HL-60/S4 (cell line): ENCODE results near the gene TIPARP.

ENCODE experiments used
- in situ Hi-C: fragments of 300-500 bp; cut with MboI; formaldehyde crosslinking; loops from 2 replicates; pipeline ENCODE4 v1.14.3; 2022; ENCODE audit warnings: low sequenced_read_pairs

TIPARP gene

DNA sequence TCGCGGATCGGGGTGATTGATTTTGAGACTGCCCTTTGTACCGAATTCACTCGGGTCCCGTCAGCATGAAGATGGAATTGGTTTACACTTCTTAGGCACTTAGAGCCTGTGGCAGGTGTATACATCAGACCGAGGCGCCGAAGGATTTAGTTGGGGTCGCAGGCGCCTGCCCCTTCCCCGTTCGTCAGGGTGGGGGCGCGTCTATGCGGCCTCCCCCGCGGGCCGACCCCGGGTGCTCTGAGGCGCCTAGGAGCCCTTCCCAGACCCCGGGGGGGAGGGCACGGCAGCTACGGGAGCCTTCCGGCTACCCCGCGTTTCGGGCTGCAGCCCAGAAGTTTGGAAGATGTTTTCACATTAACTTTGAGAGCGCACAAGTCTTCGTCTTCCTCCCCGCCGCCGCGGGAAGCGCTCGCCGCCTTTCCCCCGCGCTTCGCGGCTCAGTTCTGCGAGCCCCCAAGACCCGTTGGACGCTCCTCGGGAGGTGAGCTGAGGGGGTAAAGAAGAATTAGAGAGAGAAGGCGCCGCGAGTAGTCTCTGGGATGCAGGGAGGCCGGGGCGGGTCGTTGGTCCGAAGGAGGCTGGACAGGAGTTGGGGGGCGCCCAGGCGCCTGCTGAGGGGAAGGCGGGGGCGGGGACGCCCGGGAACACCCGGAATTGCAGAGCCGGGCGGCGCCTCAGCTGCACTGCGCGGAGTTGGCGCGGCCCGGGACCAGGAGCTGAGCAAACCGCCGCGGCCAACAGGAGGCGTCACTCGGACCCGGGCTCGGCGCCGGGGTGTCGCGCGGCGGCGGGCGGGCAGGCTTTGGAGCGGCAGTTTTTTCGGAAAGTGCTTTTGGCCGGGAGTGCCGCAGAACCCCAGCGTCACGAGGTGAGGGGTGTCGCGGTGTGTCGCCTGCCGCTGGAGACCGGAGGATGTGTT lies 780 bp downstream of the TIPARP start:
- in situ Hi-C loops: loop anchor here (25.0 kb wide), 1 partner anchor 412 kb away; no protein-coding TSS in a partner anchor

DNA sequence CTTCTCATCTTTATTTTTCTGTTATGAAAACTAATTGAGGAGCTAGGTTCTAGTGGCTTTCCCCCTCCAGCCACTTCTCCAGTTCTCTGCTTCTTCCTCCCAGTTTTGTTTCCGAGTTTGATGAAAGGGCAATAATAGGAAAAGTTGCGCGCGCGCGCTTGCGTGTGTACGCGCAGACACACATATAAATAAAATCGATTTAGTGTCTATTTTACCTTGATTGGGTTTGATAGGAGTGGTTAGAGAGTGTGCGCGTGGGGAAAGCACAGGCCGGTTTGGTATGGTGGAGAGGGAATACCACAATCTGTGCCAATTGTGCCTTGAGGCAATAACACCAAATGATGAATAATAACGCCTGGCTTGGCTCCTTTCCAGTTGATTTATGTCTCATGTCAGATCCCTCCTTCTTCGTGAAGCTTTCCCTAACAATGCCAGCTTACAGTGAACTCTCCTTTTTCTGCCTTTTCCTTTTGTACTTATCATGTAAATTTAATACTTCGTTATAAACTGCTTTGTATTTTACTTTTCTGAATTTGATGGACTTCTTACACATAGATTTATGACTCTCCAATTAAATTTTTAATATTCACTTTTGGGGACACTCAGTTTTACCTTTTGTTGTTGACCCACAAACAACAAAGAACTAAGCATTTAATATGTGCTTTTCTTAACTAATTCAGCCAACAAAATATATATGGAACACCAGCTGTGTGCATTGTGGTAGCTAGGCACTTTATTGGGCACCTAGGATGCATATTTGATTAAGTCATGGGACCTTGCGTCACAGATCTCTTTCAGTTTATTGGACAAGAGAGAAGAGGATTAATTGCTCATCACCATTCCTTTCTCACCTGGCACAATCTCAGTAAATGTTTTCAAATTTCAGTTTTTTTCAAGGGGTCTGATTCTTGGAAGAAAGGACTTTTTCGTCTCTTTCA lies 1.7 kb downstream of the TIPARP start:
- in situ Hi-C loops: no loop called here

DNA sequence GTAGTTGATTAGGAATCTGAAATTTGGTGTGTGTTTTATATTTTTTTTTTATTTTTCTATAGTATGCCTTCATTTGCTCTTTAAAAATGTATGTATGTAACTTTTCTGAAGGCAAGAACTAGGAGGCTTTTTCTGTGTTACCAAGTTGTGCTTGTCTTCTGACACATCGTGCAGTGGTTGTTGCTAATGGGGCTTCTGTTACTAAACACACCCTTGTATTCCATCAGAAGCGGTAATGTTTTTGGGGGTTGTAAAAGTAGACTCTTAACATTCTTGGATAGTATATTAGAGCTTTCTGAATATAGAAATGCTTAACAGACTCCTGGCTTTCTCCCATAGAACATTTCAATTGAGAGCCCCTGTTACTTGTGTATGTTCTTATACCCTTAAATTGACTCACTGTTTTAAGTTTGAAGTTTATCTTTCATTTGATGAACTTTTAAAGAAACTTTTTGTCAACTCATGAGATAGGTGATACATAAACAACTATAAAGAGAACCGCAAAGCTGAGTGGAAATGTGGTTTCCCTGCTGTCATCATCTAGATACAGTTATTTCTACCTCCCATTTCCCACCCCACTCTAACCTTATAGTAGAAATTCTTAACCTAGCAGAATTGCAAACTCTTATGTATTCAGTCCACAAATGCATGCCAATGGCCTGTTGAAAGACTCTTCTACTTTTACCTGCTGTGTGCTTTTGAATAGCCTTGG lies 2.5 kb downstream of the TIPARP start:
- in situ Hi-C loops: no loop called here

DNA sequence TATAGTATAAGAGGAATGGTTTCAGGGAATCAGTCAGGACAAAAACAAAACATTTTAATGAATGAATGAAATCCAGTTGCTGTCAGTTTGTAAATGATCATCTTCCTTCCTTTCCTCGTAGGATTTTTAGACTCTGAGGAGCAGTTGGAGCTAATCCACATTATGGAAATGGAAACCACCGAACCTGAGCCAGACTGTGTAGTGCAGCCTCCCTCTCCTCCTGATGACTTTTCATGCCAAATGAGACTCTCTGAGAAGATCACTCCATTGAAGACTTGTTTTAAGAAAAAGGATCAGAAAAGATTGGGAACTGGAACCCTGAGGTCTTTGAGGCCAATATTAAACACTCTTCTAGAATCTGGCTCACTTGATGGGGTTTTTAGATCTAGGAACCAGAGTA lies 3.1 kb downstream of the TIPARP start:
- in situ Hi-C loops: no loop called here

DNA sequence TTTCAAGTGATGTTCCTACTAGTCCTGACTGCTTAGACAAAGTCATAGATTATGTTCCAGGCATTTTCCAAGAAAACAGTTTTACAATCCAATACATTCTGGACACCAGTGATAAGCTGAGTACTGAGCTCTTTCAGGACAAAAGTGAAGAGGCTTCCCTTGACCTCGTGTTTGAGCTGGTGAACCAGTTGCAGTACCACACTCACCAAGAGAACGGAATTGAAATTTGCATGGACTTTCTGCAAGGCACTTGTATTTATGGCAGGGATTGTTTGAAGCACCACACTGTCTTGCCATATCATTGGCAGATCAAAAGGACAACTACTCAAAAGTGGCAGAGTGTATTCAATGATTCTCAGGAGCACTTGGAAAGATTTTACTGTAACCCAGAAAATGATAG lies 3.8 kb downstream of the TIPARP start:
- in situ Hi-C loops: no loop called here

DNA sequence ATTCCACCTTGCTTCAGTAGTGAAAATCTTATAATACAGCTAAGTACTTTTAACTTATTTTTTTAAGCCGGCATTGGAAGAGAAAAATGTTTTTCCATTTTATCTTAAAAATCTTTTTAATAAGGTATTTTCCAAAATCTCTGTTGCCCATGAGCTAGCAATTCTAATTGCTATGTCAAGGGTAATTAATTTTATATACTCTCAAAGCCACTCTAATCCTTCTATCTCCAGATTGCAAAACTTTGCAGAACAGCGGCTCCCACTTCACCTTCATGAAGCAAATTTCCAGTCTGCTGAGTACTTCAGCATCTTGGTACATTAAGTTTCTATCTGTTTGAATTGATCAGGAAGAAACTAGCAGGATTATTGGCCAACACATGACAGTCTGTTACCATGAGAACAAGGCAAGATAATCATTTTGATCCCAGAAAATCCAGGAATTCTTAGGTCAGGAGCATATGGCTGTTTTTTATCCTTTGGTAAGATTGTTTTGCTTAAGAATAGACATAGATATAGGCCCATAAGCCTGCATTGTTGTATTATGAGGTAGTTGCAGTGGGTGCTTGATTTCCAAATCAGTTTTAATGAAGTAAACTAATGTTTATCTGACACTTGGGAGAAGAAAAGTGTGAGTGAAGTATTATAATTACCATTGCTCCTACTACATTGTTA lies 6.0 kb downstream of the TIPARP start:
- in situ Hi-C loops: no loop called here

DNA sequence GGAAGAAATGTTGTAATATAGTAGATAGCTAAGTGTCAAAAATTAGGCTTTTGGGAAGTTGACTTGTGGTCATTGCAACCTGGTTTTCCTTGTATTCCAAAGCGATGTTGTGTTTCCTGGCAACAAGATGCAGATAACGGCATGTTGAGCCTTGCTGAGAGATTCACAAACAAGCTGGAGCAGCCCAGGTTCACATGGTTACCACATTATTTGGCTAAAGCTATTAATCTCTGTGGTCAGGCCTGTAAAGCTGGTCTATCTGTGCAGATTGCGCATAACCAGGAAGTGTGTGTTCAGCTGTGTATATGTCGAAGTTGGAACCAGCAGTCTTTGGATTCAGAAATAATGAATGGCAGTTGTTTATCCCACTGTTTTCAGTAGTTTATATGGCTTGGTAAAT lies 6.6 kb downstream of the TIPARP start:
- in situ Hi-C loops: no loop called here

DNA sequence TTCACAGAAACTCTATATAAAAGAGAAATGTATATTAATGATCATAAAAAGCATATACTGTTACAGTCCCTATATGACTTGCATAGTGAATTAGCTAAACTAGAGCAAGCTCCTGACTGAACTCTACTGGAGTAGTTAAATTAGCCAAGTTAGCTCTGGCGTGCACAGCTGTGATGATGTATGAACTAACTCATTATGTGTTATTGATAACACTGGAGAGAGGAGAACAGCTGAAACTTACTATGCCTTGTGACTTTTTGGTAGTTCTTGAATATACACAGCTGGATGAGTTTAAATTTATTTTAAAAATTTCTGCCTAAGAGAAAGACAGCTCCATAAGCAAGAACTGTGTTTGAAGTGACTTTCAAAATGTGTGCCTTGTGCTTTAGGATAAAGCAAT lies 8.1 kb downstream of the TIPARP start:
- in situ Hi-C loops: no loop called here

DNA sequence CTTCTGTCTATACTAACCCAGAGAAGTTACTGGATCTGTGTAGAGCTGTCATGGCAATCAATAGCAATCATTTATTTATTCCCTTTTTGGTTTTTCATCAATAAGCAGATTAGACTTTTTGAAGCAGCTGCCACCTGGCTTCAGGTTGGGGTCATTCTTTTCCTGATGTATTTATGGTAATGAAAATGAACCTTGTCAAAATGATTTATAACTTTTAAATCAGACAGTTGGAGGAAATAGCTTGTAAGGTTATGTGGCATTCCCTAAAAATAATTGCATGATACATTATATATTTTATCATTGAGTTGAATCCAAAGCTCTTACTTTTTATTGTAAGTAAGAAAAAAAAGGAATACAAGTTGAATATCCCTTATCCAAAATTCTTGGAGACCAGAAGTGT lies 8.6 kb downstream of the TIPARP start:
- in situ Hi-C loops: no loop called here

DNA sequence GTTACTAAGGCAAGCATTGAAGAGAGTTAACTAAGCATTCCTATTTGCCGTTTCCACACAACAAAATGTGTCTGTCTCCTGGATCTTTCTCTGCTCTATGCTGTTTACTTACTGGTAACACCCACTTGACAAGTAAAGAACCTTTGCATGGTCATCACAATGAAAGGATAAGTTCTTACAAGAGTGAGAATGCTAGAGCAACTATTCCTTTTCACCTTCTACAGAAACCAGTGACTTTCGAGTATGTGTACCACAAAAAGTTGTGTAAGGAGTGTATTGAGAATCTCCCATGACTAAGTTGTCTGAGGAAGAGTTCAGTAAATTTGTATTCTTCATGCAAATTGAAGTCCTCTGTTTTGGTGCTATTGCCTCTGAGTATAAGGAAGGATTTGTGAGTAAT lies 10.8 kb downstream of the TIPARP start:
- in situ Hi-C loops: no loop called here

DNA sequence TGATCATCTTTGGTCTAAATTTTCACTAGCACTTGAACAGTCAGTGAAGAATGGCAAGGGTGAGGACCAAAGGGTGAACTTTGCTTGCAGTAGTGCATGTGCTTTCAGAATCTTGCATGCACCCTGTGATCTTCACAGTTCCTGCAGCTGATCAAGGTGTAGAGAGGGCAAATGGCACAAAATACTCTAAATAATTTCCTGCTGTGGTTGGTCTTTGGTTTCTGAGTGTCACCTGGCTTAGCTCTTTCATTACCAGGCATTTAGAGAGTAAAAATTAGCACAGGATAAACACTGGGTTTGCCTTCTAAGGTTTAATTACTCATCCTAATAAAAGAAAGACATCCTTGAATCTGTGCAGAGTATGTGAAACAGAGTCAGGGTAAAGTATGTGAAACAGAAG lies 11.4 kb downstream of the TIPARP start:
- in situ Hi-C loops: no loop called here

DNA sequence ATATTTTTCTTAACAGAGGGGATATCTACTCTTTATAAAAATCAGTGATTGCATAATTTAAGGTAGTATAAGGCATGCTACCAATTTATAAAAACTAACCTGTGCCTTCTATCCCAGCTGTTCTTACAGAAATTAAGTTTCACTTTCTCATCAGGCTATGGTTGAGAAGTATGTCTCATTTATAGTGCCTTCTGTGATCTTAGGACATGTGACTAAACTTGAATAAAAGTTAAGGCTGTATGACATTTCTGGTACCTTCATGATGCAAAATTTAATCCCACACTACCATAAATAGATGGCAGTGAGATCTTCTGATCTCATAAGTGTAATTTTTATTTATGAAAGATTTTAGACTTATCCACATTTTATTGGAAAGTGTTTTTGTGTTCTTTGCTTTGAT lies 12.6 kb downstream of the TIPARP start:
- in situ Hi-C loops: no loop called here

DNA sequence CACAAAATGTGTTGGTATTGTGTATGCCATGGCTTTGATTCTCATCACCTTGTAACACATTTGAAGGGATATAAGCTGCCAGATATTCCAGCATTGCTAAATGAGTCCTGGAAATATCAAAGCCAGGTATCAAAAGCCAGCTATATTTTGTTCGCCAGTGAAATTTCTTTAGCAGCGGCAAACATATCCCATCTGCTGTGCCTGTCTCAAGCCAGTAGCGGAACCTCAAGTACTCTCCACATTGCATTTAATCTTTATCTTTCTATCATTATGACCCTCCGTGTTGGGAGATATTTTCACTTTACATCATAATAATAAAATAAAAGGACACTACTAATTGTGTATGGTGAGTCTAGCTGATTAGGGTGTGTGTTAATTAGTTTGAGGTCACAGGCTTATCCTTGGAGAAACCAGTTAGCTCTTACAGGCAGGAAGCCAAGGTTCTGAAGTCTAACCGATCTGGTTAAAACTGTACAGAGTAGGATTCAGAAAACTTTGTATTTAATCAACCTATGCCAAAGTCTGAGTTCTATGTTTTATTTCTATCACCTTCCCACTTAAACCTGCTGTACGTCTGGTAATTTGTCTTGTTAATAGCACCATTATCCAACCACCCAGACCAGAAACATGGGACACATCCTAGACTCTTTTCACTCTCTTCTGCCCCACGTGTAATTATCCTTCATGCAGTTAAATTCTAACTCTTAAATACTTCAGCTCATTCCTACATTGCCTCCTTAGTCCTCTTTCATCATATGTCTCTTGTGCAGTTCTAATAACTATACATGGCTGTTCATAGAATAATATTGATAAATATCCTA lies 14.5 kb downstream of the TIPARP start:
- in situ Hi-C loops: no loop called here

DNA sequence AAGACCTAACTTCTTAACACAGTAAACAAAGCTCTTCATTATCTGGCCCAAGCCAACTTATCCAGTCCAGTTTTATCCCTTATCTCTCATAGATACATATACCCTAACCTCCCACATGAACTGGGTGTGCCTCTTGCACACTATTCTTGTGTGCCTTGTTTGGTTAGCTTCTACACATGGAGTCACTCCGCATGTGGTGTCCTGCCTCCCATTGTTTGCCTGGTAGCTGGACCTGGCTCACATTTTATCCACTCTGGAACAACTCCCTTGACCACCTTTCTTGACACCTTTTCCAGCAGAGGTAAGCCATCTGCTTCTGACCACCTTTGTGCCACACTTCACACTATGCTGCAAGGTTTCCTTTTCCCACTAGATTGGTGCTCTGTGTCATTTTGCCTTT lies 15.2 kb downstream of the TIPARP start:
- in situ Hi-C loops: no loop called here

DNA sequence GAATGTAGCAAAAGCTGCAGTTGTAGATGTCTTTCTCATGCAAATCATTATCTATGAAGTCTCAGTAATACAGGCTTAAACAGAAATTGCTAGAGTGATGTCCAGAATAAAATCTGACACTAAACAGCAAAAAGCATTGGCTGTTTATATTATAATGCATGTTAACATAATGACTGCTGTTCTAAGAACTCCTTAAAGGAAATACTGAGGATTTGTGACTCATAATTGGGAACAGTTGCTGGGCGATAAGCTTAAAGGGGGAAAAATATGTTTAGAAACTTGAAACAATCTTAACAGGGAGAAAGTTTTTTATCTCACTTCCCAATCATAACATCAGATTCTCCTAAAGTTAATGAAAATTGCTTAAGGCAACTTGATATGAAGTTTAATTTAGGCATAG lies 17.5 kb downstream of the TIPARP start:
- in situ Hi-C loops: no loop called here

DNA sequence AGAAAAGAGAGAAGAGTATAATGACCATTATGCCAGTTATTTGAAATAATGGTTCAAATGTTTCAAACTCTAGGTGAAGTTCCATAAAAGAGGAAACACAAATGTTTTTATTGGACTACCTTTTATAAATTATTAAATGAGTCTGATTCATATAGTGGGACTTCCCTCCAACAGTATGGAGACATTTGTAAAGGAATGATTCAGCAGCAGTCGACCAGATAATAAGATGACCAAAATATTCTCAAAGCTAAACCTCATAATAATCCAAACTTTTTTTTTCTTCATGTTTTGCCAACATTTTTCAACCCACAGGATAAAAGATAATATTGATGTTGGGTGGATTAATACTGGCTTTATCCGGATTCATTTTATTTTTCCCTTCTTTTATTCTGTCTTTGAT lies 18.8 kb downstream of the TIPARP start:
- in situ Hi-C loops: no loop called here

DNA sequence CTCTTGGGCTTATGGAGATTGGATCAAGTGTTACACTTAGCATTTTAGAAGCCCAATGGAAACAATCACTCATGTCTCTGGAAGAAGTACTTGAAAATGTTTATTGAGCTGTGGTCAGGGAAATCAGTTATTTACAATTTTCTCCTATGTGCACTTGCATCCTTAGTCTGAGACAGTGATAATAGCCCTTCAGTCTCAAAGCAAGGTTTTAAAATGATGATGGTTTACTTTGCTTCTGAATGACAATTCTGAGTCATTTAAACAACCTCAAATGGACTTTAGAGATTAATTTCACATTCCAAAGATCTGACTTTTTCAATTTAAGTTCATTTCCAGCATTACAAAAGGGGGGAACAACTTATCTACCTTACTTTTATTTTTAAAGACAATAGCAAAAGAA lies 20.1 kb downstream of the TIPARP start:
- in situ Hi-C loops: no loop called here

DNA sequence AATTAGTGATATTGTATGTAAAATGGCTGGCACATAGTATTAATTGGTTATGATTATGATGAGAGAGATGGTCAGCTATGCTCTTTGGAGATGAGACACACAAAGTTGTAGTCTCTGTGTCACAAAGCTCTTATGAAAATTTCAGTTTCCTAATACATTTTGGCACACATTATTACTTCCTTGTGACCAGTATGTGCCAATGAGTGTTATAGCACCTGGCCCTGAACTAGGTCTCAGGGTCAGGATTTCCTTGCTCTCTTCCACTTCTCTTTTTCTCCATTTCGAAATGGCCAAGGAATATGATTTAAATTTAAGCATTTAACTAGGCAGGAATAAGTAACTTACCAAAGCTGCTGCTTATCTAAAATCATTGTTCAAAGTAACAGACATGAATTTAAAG lies 28.0 kb downstream of the TIPARP start:
- in situ Hi-C loops: no loop called here

DNA sequence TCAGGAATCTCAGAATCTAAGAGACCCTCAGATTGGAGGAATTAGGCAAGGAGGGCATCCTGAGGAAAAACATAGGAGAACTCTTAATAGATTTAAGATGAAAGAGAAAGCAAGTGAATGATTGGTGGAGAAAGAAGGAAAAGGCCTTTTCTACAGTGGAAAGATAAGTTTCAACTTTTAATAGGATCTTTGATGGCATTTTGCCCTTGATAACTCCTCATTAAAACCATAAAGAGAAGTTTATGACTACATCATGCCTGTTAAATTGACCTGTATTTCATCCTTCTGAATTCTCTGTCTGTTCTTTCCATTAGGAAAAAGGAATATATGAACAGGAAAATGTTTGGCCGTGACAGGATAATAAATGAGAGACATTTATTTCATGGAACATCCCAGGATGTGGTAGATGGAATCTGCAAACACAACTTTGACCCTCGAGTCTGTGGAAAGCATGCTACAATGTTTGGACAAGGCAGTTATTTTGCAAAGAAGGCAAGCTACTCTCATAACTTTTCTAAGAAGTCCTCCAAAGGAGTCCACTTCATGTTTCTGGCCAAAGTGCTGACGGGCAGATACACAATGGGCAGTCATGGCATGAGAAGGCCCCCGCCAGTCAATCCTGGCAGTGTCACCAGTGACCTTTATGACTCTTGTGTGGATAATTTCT lies 30.1 kb downstream of the TIPARP start:
- in situ Hi-C loops: no loop called here
